Sigmoid colon (tissue), 4 donors: ENCODE measurements around the gene DFFB.

ENCODE experiments used
- EP300 ChIP-seq, 4 donors: sonication (generic); formaldehyde crosslinking; IDR thresholded peaks; one replicate each; pipeline ENCODE4 v1.6.1; 2017; ENCODE audit warnings: antibody characterized with exemption in 4 of 4
- POLR2A ChIP-seq, 2 donors: fragments of 450-650 bp; IDR thresholded peaks; one replicate each; pipeline ENCODE4 v1.6.1; 2016; ENCODE audit warnings: antibody characterized with exemption in 2 of 2, mild to moderate bottlenecking in 2 of 2, moderate library complexity in 2 of 2
- POLR2AphosphoS5 ChIP-seq, 4 donors: sonication (generic); formaldehyde crosslinking; IDR thresholded peaks; one replicate each; pipeline ENCODE4 v1.6.1; 2017; ENCODE audit warnings: antibody characterized with exemption in 4 of 4
- TF ChIP-seq, protein P1 (sequence below), 4 experiments: fragments of 450-650 bp in 3 of 4; fragments of 200-600 bp in 1 of 4; IDR thresholded peaks; one replicate each; pipeline ENCODE4 v1.5.1; 2016 to 2019; ENCODE audit warnings: antibody characterized with exemption in 4 of 4, mild to moderate bottlenecking in 3 of 4, moderate library complexity in 2 of 4

DNA sequence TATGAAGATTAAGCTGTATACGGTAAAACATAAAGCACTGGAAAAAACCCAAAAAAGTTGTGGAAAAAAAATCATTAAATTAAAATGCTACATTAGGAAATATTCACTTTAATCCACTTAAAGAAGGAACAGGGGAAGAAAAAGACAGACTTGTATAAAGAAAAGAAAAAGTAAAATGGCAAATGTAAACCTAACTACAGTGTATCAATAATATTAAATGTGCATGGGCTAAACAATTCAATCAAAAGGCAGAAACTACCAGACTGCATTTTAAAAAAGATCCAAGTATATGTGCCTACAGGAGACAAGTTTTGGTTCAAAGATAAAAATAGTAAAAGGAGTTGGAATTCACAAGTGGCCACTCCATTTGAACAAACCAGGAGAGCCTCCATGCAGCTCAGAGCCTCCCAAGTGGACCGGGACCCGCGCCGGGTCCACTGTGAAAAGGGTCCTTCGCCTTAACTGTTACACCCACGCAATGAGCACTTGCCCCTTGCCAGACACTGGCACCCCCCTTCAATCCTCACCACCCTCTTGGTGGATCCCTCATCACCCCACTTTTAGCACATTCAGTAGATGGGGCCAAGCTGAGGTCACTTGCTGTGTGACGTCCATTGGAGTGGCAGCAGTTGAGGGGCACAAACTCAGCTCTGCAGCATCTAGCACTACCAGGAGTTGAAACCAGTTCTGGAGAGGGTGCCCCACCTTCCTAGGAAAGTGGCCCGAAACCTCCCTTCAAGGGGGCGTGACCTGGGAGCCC, 41.9 kb downstream of the DFFB start:
- TF ChIP-seq, protein P1, sequence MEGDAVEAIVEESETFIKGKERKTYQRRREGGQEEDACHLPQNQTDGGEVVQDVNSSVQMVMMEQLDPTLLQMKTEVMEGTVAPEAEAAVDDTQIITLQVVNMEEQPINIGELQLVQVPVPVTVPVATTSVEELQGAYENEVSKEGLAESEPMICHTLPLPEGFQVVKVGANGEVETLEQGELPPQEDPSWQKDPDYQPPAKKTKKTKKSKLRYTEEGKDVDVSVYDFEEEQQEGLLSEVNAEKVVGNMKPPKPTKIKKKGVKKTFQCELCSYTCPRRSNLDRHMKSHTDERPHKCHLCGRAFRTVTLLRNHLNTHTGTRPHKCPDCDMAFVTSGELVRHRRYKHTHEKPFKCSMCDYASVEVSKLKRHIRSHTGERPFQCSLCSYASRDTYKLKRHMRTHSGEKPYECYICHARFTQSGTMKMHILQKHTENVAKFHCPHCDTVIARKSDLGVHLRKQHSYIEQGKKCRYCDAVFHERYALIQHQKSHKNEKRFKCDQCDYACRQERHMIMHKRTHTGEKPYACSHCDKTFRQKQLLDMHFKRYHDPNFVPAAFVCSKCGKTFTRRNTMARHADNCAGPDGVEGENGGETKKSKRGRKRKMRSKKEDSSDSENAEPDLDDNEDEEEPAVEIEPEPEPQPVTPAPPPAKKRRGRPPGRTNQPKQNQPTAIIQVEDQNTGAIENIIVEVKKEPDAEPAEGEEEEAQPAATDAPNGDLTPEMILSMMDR (IDR thresholded peaks at IDR 0.05): no peak
- TF ChIP-seq EP300 (IDR thresholded peaks at IDR 0.05) (no peak), POLR2A (IDR thresholded peaks at IDR 0.05) (no peak), POLR2AphosphoS5 (IDR thresholded peaks at IDR 0.05) (no peak)
